H9 (cell line): ENCODE data around the gene TOMM5. TPM values are rescaled to one million over a fixed set of nuclear protein-coding genes. Genes with fewer than 3 reads are reported as not detected.

Experiments used
- DNase-seq: peaks from one replicate; pipeline ENCODE4 v3.0.0-alpha.2; 2017
- H2AFZ ChIP-seq: one replicate; pipeline ENCODE4 v1.6.1; 2013; ENCODE audit warnings: mild to moderate bottlenecking, low read length, control low read depth, moderate library complexity
- H2AK5ac ChIP-seq: 2 replicates; pipeline ENCODE4 v1.6.1; 2013; ENCODE audit warnings: low read length, control low read depth, mixed read lengths; ENCODE audit not compliant: insufficient read length
- H2BK120ac ChIP-seq: one replicate; pipeline ENCODE4 v1.6.1; 2013; ENCODE audit warnings: low read depth, mild to moderate bottlenecking, low read length, control low read depth, inconsistent platforms; ENCODE audit not compliant: poor library complexity, severe bottlenecking
- H2BK12ac ChIP-seq: 2 replicates; pipeline ENCODE4 v1.6.1; 2013; ENCODE audit warnings: low read length, control low read depth, mixed read lengths, low read depth; ENCODE audit not compliant: insufficient read length
- H2BK15ac ChIP-seq: 2 replicates; pipeline ENCODE4 v1.6.1; 2013; ENCODE audit warnings: low read depth, low read length, control low read depth
- H2BK20ac ChIP-seq: one replicate; pipeline ENCODE4 v1.6.1; 2013; ENCODE audit warnings: low read depth, mild to moderate bottlenecking, low read length, control low read depth, inconsistent platforms; ENCODE audit not compliant: poor library complexity, severe bottlenecking
- H2BK5ac ChIP-seq: 2 replicates; pipeline ENCODE4 v1.6.1; 2013; ENCODE audit warnings: low read length, control low read depth, mixed read lengths; ENCODE audit not compliant: insufficient read length
- H3K14ac ChIP-seq: 2 replicates; pipeline ENCODE4 v1.6.1; 2013; ENCODE audit warnings: low read length, control low read depth; ENCODE audit not compliant: insufficient read depth
- H3K18ac ChIP-seq: 2 replicates; pipeline ENCODE4 v1.6.1; 2013; ENCODE audit warnings: low read depth, mild to moderate bottlenecking, mixed read lengths, low read length, control low read depth; ENCODE audit not compliant: insufficient read length
- H3K23ac ChIP-seq: 2 replicates; pipeline ENCODE4 v1.6.1; 2013; ENCODE audit warnings: low read length, control low read depth, mixed read lengths, low read depth; ENCODE audit not compliant: insufficient read length
- H3K23me2 ChIP-seq: 2 replicates; pipeline ENCODE4 v1.6.1; 2013; ENCODE audit warnings: low read depth, mild to moderate bottlenecking, mixed read lengths, low read length, control low read depth; ENCODE audit not compliant: insufficient read length, poor library complexity, severe bottlenecking
- H3K27ac ChIP-seq: 2 replicates; pipeline ENCODE4 v1.5.1; 2013; ENCODE audit warnings: low read length, control low read depth, mixed read lengths, low read depth; ENCODE audit not compliant: insufficient read length
- H3K27me3 ChIP-seq: 2 replicates; pipeline ENCODE4 v1.6.1; 2013; ENCODE audit warnings: low read length, control low read depth, inconsistent platforms; ENCODE audit not compliant: insufficient read depth
- H3K4ac ChIP-seq: 2 replicates; pipeline ENCODE4 v1.6.1; 2013; ENCODE audit warnings: low read depth, mild to moderate bottlenecking, control low read depth, inconsistent platforms, low read length, moderate library complexity
- H3K4me1 ChIP-seq: 2 replicates; pipeline ENCODE4 v1.6.1; 2013; ENCODE audit warnings: low read length, control low read depth, inconsistent platforms; ENCODE audit not compliant: insufficient read depth
- H3K4me2 ChIP-seq: 2 replicates; pipeline ENCODE4 v1.6.1; 2013; ENCODE audit warnings: low read length, control low read depth, mixed read lengths; ENCODE audit not compliant: insufficient read length, insufficient read depth
- H3K56ac ChIP-seq: 2 replicates; pipeline ENCODE4 v1.6.1; 2013; ENCODE audit warnings: low read depth, mild to moderate bottlenecking, mixed read lengths, low read length, control low read depth; ENCODE audit not compliant: insufficient read length
- H3K79me1 ChIP-seq: 2 replicates; pipeline ENCODE4 v1.6.1; 2013; ENCODE audit warnings: low read depth, mild to moderate bottlenecking, moderate library complexity, low read length, control low read depth, inconsistent platforms; ENCODE audit not compliant: insufficient read depth, poor library complexity, severe bottlenecking
- H3K79me2 ChIP-seq: 2 replicates; pipeline ENCODE4 v1.6.1; 2013; ENCODE audit warnings: low read length, control low read depth, inconsistent platforms; ENCODE audit not compliant: insufficient read depth
- H3K9ac ChIP-seq: 2 replicates; pipeline ENCODE4 v1.6.1; 2013; ENCODE audit warnings: low read length, control low read depth, mixed read lengths; ENCODE audit not compliant: insufficient read length; ENCODE audit errors: extremely low read depth
- H3K9me3 ChIP-seq: one replicate; pipeline ENCODE4 v1.6.1; 2013; ENCODE audit warnings: low read depth, low read length, inconsistent platforms; ENCODE audit not compliant: control insufficient read depth
- H3T11ph ChIP-seq: one replicate; pipeline ENCODE4 v1.6.1; 2013; ENCODE audit warnings: mild to moderate bottlenecking, low read length, control low read depth, inconsistent platforms
- H4K20me1 ChIP-seq: one replicate; pipeline ENCODE4 v1.6.1; 2013; ENCODE audit not compliant: control insufficient read depth, insufficient read length, insufficient read depth
- H4K5ac ChIP-seq: 2 replicates; pipeline ENCODE4 v1.6.1; 2013; ENCODE audit warnings: low read depth, mild to moderate bottlenecking, mixed read lengths, low read length, control low read depth; ENCODE audit not compliant: insufficient read length
- H4K8ac ChIP-seq: replicated peaks from 2 replicates; pipeline ENCODE4 v1.6.1; 2013; ENCODE audit warnings: low read length, control low read depth, mixed read lengths, low read depth; ENCODE audit not compliant: insufficient read length
- H4K91ac ChIP-seq: 2 replicates; pipeline ENCODE4 v1.6.1; 2013; ENCODE audit warnings: low read depth, mild to moderate bottlenecking, moderate library complexity, mixed read lengths, low read length, control low read depth; ENCODE audit not compliant: insufficient read length
- H3K27ac Mint-ChIP-seq, 3 experiments: 2 replicates in 2 of 3; 3 replicates in 1 of 3; pipeline ENCODE4 v1.8.0; 2020 to 2021; ENCODE audit warnings: mixed read lengths in 3 of 3, mild to moderate bottlenecking in 1 of 3, moderate library complexity in 1 of 3
- H3K27me3 Mint-ChIP-seq: 2 replicates; pipeline ENCODE4 v1.8.0; 2021; ENCODE audit warnings: low read depth, mild to moderate bottlenecking, moderate library complexity, mixed read lengths
- H3K36me3 Mint-ChIP-seq, 3 experiments: 2 replicates in 2 of 3; 3 replicates in 1 of 3; pipeline ENCODE4 v1.8.0; 2020 to 2021; ENCODE audit warnings: low read depth in 3 of 3, mixed read lengths in 3 of 3; ENCODE audit not compliant: insufficient read depth in 1 of 3
- H3K4me1 Mint-ChIP-seq, 2 experiments: 2 replicates each; pipeline ENCODE4 v1.8.0; 2020; ENCODE audit warnings: mixed read lengths in 2 of 2
- H3K4me3 Mint-ChIP-seq, 2 experiments: 2 replicates in 1 of 2; 3 replicates in 1 of 2; pipeline ENCODE4 v1.8.0; 2020 to 2021; ENCODE audit warnings: mild to moderate bottlenecking in 2 of 2, mixed read lengths in 2 of 2, moderate library complexity in 1 of 2
- H3K9me3 Mint-ChIP-seq, 2 experiments: 2 replicates in 1 of 2; 3 replicates in 1 of 2; pipeline ENCODE4 v1.8.0; 2020; ENCODE audit warnings: mild to moderate bottlenecking in 2 of 2, mixed read lengths in 2 of 2, moderate library complexity in 1 of 2
- WGBS: extraction: QIAGEN DNeasy Blood & Tissue Kit; methylation state at CpG from one replicate; pipeline ENCODE4 v1.1.7; 2013; ENCODE audit warnings: missing lambda C conversion rate, low lambda C conversion rate, mixed read lengths; ENCODE audit not compliant: insufficient read length; ENCODE audit errors: extremely low coverage; 5-methylcytosine and 5-hydroxymethylcytosine counted together
- total RNA-seq: library from RNA; stranded (reverse); gene quantifications from 2 replicates; pipeline ENCODE4 v1.2.1, GENCODE V29; 2021
- TF ChIP-seq, protein P1 (sequence below): fragments of 200-600 bp; sonication (generic); conservative IDR thresholded peaks from 3 replicates; pipeline ENCODE4 v1.8.0; 2021; ENCODE audit warnings: antibody characterized with exemption, mild to moderate bottlenecking

Gene TOMM5
- total RNA-seq, 1 experiment from 2014 or later: 124 TPM

DNA sequence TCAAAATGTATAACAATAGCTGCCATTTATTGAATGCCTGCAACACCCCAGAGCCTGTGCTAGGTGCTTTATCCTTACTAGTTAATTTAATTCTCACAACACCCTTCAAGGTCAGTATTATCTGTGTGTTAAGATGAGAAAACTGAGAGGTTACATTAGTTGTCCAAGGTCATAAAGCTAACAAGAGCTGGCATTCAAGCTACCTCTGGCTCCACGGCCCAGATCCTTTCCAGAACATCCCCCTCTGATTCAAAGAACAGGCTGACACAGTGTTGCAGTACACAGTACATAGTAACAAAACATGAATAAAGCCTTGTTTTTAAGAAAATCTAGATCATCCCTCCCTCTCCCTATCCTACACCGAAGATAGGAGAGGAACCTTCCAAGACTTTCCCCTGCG lies 48.9 kb upstream of the TOMM5 start:
- Histone ChIP-seq H3T11ph (no peak overlapping the region), H2BK15ac (no peak overlapping the region), H4K91ac (no peak overlapping the region), H2BK120ac (no peak overlapping the region), H4K8ac (no peak overlapping the region), H3K9me3 (no peaks in the 10 kb centered on the region), H3K23ac (no peak overlapping the region), H4K20me1 (no peaks in the 10 kb centered on the region), H3K27ac (no peak overlapping the region), H3K14ac (no peak overlapping the region), H2BK5ac (no peak overlapping the region), H3K56ac (no peak overlapping the region), H2AK5ac (no peak overlapping the region), H3K79me2 (no peaks in the 10 kb centered on the region), H3K18ac (no peak overlapping the region), H2AFZ (no peak overlapping the region), H3K79me1 (no peaks in the 10 kb centered on the region), H3K9ac (no peak overlapping the region), H3K23me2 (no peaks in the 10 kb centered on the region), H3K4me1 (no peaks in the 10 kb centered on the region), H3K4me2 (no peak overlapping the region), H3K4ac (no peak overlapping the region), H4K5ac (no peak overlapping the region), H2BK20ac (no peak overlapping the region), H3K27me3 (no peaks in the 10 kb centered on the region), H2BK12ac (no peak overlapping the region)
- no peak overlapping the region for H3K4me3 Mint-ChIP-seq
- peaks cover 10% of the 10 kb centered on the region in 2 experiments for H3K4me1 Mint-ChIP-seq
- no CpG with 5 or more reads among the region's 3 CpGs for WGBS
- no peak overlapping the region for H3K27ac Mint-ChIP-seq
- TF ChIP-seq, protein P1, sequence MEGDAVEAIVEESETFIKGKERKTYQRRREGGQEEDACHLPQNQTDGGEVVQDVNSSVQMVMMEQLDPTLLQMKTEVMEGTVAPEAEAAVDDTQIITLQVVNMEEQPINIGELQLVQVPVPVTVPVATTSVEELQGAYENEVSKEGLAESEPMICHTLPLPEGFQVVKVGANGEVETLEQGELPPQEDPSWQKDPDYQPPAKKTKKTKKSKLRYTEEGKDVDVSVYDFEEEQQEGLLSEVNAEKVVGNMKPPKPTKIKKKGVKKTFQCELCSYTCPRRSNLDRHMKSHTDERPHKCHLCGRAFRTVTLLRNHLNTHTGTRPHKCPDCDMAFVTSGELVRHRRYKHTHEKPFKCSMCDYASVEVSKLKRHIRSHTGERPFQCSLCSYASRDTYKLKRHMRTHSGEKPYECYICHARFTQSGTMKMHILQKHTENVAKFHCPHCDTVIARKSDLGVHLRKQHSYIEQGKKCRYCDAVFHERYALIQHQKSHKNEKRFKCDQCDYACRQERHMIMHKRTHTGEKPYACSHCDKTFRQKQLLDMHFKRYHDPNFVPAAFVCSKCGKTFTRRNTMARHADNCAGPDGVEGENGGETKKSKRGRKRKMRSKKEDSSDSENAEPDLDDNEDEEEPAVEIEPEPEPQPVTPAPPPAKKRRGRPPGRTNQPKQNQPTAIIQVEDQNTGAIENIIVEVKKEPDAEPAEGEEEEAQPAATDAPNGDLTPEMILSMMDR: no peak
- no peaks in the 10 kb centered on the region for H3K9me3 Mint-ChIP-seq
- no peaks in the 10 kb centered on the region for H3K36me3 Mint-ChIP-seq
- H3K27me3 Mint-ChIP-seq: peaks cover 30% of the 10 kb centered on the region
- no peak for DNase-seq
